HuH-7.5 (cell line): ENCODE data around the gene CAMK2D.
"Not testable (repeated sequence)": the region's sequence is repeated elsewhere in the genome, so short reads cannot be mapped to it uniquely, and the experiment has no call there.

Experiments used
- DNase-seq: peaks from one replicate; pipeline ENCODE4 v3.0.0; 2011; ENCODE audit warnings: low spot score

The CAMK2D gene

GRCh38 chr4:113761620-113762185, at the start of gene CAMK2D:
CAMK2D (minus strand) TSS chr4:113761738; CDS start chr4:113761068, 670 bp downstream.
- peak; percentile 60 for DNase-seq

- no peak for DNase-seq
Observed at GRCh38 chr4:113810906-113811305, 49.4 kb upstream of the CAMK2D start.

GRCh38 chr4:113809311-113809710, 47.8 kb upstream of the CAMK2D start:
- peak; percentile 2 for DNase-seq

GRCh38 chr4:113806850-113807249, 45.3 kb upstream of the CAMK2D start:
- DNase-seq: no peak

GRCh38 chr4:113801882-113802281, 40.3 kb upstream of the CAMK2D start:
- DNase-seq: no peak

GRCh38 chr4:113796381-113796780, 34.8 kb upstream of the CAMK2D start:
- DNase-seq: not testable (repeated sequence)

GRCh38 chr4:113790478-113790877, 28.9 kb upstream of the CAMK2D start:
- no peak for DNase-seq

- DNase-seq: no peak
Observed at GRCh38 chr4:113788888-113789287, 27.4 kb upstream of the CAMK2D start.

GRCh38 chr4:113785781-113786180, 24.2 kb upstream of the CAMK2D start:
- no peak for DNase-seq

GRCh38 chr4:113784497-113785250, 23.1 kb upstream of the CAMK2D start:
- DNase-seq: peak; percentile 16

GRCh38 chr4:113783701-113784100, 22.2 kb upstream of the CAMK2D start:
- no peak for DNase-seq

GRCh38 chr4:113783289-113783688, 21.8 kb upstream of the CAMK2D start:
- DNase-seq: no peak

GRCh38 chr4:113781439-113782040, 20.0 kb upstream of the CAMK2D start:
- no peak for DNase-seq

- DNase-seq: no peak
Observed at GRCh38 chr4:113776679-113777078, 15.1 kb upstream of the CAMK2D start.

GRCh38 chr4:113776016-113776415, 14.5 kb upstream of the CAMK2D start:
- DNase-seq: no peak

GRCh38 chr4:113773756-113774155, 12.2 kb upstream of the CAMK2D start:
- DNase-seq: no peak

- no peak for DNase-seq
Observed at GRCh38 chr4:113773014-113773413, 11.5 kb upstream of the CAMK2D start.

GRCh38 chr4:113772319-113772718, 10.8 kb upstream of the CAMK2D start:
- DNase-seq: no peak

- no peak for DNase-seq
Observed at GRCh38 chr4:113769744-113770143, 8.2 kb upstream of the CAMK2D start.

GRCh38 chr4:113768952-113769351, 7.4 kb upstream of the CAMK2D start:
- DNase-seq: no peak

- no peak for DNase-seq
Observed at GRCh38 chr4:113766882-113767281, 5.3 kb upstream of the CAMK2D start.

GRCh38 chr4:113764720-113765264, 3.3 kb upstream of the CAMK2D start:
- no peak for DNase-seq

GRCh38 chr4:113763923-113764322, 2.4 kb upstream of the CAMK2D start:
- DNase-seq: not testable (repeated sequence)
